Psoas muscle (tissue), 8 donors: Measurements from ENCODE around the gene SUSD3. TPM values are rescaled to one million over a fixed set of nuclear protein-coding genes. Genes with fewer than 3 reads are reported as not detected.

ENCODE experiments used
- ATAC-seq, 4 donors: fragments of 200-7000 bp; cut with Tn5 transposase; one replicate each; pipeline ENCODE4 v1.9.1; 2020; ENCODE audit warnings: moderate library complexity in 3 of 4, mild to moderate bottlenecking in 2 of 4
- DNase-seq, 2 donors: peaks; one replicate each; pipeline ENCODE4 v3.0.0-alpha.2; 2020
- H3K27ac ChIP-seq: fragments of 200-600 bp; one replicate; pipeline ENCODE4 v1.8.0; 2022
- H3K27me3 ChIP-seq, 3 donors: fragments of 200-600 bp in 1 of 3; one replicate each; pipeline versions ENCODE4 v1.6.1 to v1.8.0; 2013 to 2022; ENCODE audit warnings: low read length in 2 of 3, mild to moderate bottlenecking in 2 of 3, moderate library complexity in 1 of 3; ENCODE audit not compliant: insufficient read depth in 3 of 3
- H3K36me3 ChIP-seq, 2 donors: fragments of 200-600 bp in 1 of 2; one replicate each; pipeline versions ENCODE4 v1.6.1 to v1.8.0; 2013 to 2022; ENCODE audit warnings: low read depth in 1 of 2, mild to moderate bottlenecking in 1 of 2, moderate library complexity in 1 of 2; ENCODE audit not compliant: insufficient read depth in 1 of 2
- H3K4me1 ChIP-seq: fragments of 200-600 bp; one replicate; pipeline ENCODE4 v1.8.0; 2022
- H3K4me3 ChIP-seq: fragments of 200-600 bp; one replicate; pipeline ENCODE4 v1.8.0; 2022; ENCODE audit warnings: mild to moderate bottlenecking
- H3K9me3 ChIP-seq: fragments of 200-600 bp; one replicate; pipeline ENCODE4 v1.8.0; 2022
- CTCF ChIP-seq: fragments of 200-600 bp; IDR thresholded peaks from one replicate; pipeline ENCODE4 v1.8.0; 2022; ENCODE audit warnings: antibody characterized with exemption
- WGBS, 3 donors: extraction: QIAGEN DNeasy Blood & Tissue Kit; methylation state at CpG; one replicate each; pipeline versions ENCODE4 v1.1.6 to v1.1.7; 2013; 5-methylcytosine and 5-hydroxymethylcytosine counted together
- intact Hi-C, 2 donors: fragments of 100-400 bp; cut with DNase I; formaldehyde crosslinking; loops; one replicate each; pipeline versions ENCODE4 v1.11.0 to v1.14.2; 2022
- polyA plus RNA-seq, 3 donors: library from polyadenylated mRNA; stranded (reverse); fragments of 200-250 nt; gene quantifications; one replicate each; pipeline ENCODE4 v1.2.3, GENCODE V29; 2013
- total RNA-seq, 4 donors: library from RNA; stranded (reverse); fragmentation: NEBNext Ultra II Directional in 2 of 4; extraction: Animal tissue kit (Norgen Biotek cat#: 25700) in 2 of 4; gene quantifications; one replicate each; pipeline versions ENCODE4 v1.2.1 to v1.2.4, GENCODE V29; 2021 to 2023
- donor health status: healthy with polysubstance abuse.
- donor health status: DM: no; HTN: no; CAD: no; lungs with moderate emphysema.
- donor health status: Bipolar disorder and iron deficiency.
- donor health status: healthy.
- donor health status: DM: yes; HTN: yes; CAD: no.
- donor health status: DM: no; HTN: no; CAD: no.
- donor health status: DM: no; HTN: no; CAD: no.
- donor health status: DM: yes; HTN: yes; CAD: no.

The SUSD3 gene
- total and polyA plus RNA-seq, 7 donors, result 0.13 to 0.65 (median 0.34) TPM; not detected in 2

GRCh38 chr9:93048566-93049448 is 9.7 kb upstream of the SUSD3 start:
- Histone ChIP-seq H3K4me1 (no peaks in the 10 kb centered on the region), H3K4me3 (no peak overlapping the region), H3K36me3 (no peaks in the 10 kb centered on the region), H3K27me3 (no peaks in the 10 kb centered on the region), H3K27ac (no peak overlapping the region), H3K9me3 (no peaks in the 10 kb centered on the region)
- TF ChIP-seq CTCF, result no peak
- intact Hi-C loops, result no loop called here
- WGBS, 3 donors, result 57 to 65% (median 60%) methylated on average over 8 of the region's 8 CpGs
- ATAC-seq, result no peak
- peak in 1 of 2 donors; percentile 15 for DNase-seq

GRCh38 chr9:93049491-93049890 is 9.0 kb upstream of the SUSD3 start:
- TF ChIP-seq CTCF, result no peak
- H3K9me3 ChIP-seq, result no peaks in the 10 kb centered on the region
- no peak overlapping the region for H3K27ac ChIP-seq
- no peak overlapping the region for H3K4me3 ChIP-seq
- intact Hi-C loops, result no loop called here
- H3K27me3 ChIP-seq, result no peaks in the 10 kb centered on the region
- ATAC-seq (no peak), DNase-seq (peak in 1 of 2 donors; percentile 12)
- H3K36me3 ChIP-seq, result no peaks in the 10 kb centered on the region
- H3K4me1 ChIP-seq, result no peaks in the 10 kb centered on the region
- 67 to 73% (median 72%) methylated on average over 4 of the region's 4 CpGs for WGBS, 3 donors

- no peak for ATAC-seq
- 92 to 99% (median 95%) methylated on average over 4 of the region's 4 CpGs for WGBS, 3 donors
- no peaks in the 10 kb centered on the region for H3K36me3 ChIP-seq
- no peak for TF ChIP-seq CTCF
- no peak for DNase-seq
- no peak overlapping the region for H3K27ac ChIP-seq
- no peaks in the 10 kb centered on the region for H3K27me3 ChIP-seq
- H3K4me1 ChIP-seq, result no peaks in the 10 kb centered on the region
- intact Hi-C loops, result no loop called here
- no peak overlapping the region for H3K4me3 ChIP-seq
- no peaks in the 10 kb centered on the region for H3K9me3 ChIP-seq
These were observed 8.3 kb upstream of the SUSD3 start for GRCh38 chr9:93050231-93050630.

GRCh38 chr9:93051680-93052089 is 6.8 kb upstream of the SUSD3 start:
- no peak for TF ChIP-seq CTCF
- whole genome bisulfite sequencing, 3 donors, result 27 to 34% (median 29%) methylated on average over 6 of the region's 6 CpGs
- Histone ChIP-seq H3K4me3 (no peak overlapping the region), H3K36me3 (no peaks in the 10 kb centered on the region), H3K27me3 (no peaks in the 10 kb centered on the region), H3K27ac (peak overlapping the region; percentile 36), H3K9me3 (no peaks in the 10 kb centered on the region), H3K4me1 (no peaks in the 10 kb centered on the region)
- no peak for DNase-seq
- intact Hi-C loops, result no loop called here
- ATAC-seq, result peak in 3 of 4 donors; percentile 35 to 44 (median 37)
